ENCODE results near the gene DHRSX. TPM values are rescaled to one million over a fixed set of nuclear protein-coding genes. Genes with fewer than 3 reads are reported as not detected.
A peak's percentile ranks its signal among the peaks of the same experiment; 100 is the strongest.

The DHRSX gene
- total RNA-seq, 1 experiment from 2014 or later = 21.5 TPM

- no peak for TF ChIP-seq CTCF (IDR thresholded peaks at IDR 0.05; ENCODE audit: unreplicated experiment)
- intact Hi-C loops (cut with micrococcal nuclease; ENCODE audit: unreplicated experiment) = no loop called here
- no peak overlapping the region for H3K27ac Mint-ChIP-seq (ENCODE audit: unreplicated experiment)
- H3K36me3 Mint-ChIP-seq (ENCODE audit: insufficient read depth, unreplicated experiment) = peaks cover 11% of the 10 kb centered on the region
- CTCF ChIA-PET = no interaction called here
- no peaks in the 10 kb centered on the region for H3K9me3 Mint-ChIP-seq (ENCODE audit: low read depth, unreplicated experiment)
- no peak overlapping the region for H3K4me3 Mint-ChIP-seq (ENCODE audit: low read depth, unreplicated experiment)
- H3K27me3 Mint-ChIP-seq (ENCODE audit: unreplicated experiment) = no peaks in the 10 kb centered on the region
- no peak for DNase-seq
- no TSS peak for BruUV-seq (replicated peaks)
- no peaks in the 10 kb centered on the region for H3K4me1 Mint-ChIP-seq (ENCODE audit: low read depth, unreplicated experiment)
Measured at GRCh38 chrX:2430265-2430825, 70.4 kb downstream of the DHRSX start.

- Mint-ChIP-seq H3K4me1 (ENCODE audit: low read depth, unreplicated experiment) (no peaks in the 10 kb centered on the region), H3K27ac (ENCODE audit: unreplicated experiment) (no peak overlapping the region), H3K27me3 (ENCODE audit: unreplicated experiment) (no peaks in the 10 kb centered on the region), H3K4me3 (ENCODE audit: low read depth, unreplicated experiment) (no peak overlapping the region), H3K36me3 (ENCODE audit: insufficient read depth, unreplicated experiment) (peaks cover 11% of the 10 kb centered on the region), H3K9me3 (ENCODE audit: low read depth, unreplicated experiment) (no peaks in the 10 kb centered on the region)
- TF ChIP-seq CTCF (IDR thresholded peaks at IDR 0.05; ENCODE audit: unreplicated experiment) = no peak
- DNase-seq = no peak
- intact Hi-C loops (cut with micrococcal nuclease; ENCODE audit: unreplicated experiment) = no loop called here
- BruUV-seq (replicated peaks) = no TSS peak
- CTCF ChIA-PET = no interaction called here
Measured at GRCh38 chrX:2427737-2428136, 73.0 kb downstream of the DHRSX start.

DNA sequence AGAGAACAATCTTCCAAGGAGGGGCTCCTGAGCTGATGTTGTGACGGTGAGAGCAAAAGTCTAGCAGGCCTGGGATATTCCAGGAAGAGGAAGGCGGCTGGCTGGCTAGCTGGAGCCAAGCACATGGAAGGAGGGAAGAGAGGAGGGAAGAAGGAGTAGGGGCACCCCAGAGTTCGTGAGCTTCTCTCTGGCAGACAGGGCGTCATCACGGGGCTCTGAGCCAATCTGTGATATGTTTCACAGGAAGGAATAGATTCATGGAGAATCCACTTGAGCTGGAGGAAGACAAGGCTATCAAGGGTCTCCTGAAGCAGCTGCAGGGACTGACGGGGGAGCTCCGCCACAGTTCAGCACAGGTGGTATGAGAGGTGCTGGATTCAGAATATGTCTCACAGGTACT is 73.6 kb downstream of the DHRSX start:
- intact Hi-C loops (cut with micrococcal nuclease; ENCODE audit: unreplicated experiment) = no loop called here
- Mint-ChIP-seq H3K27ac (ENCODE audit: unreplicated experiment) (peak overlapping the region; percentile 14), H3K4me1 (ENCODE audit: low read depth, unreplicated experiment) (no peaks in the 10 kb centered on the region), H3K4me3 (ENCODE audit: low read depth, unreplicated experiment) (no peak overlapping the region), H3K27me3 (ENCODE audit: unreplicated experiment) (no peaks in the 10 kb centered on the region), H3K36me3 (ENCODE audit: insufficient read depth, unreplicated experiment) (peaks cover 11% of the 10 kb centered on the region), H3K9me3 (ENCODE audit: low read depth, unreplicated experiment) (no peaks in the 10 kb centered on the region)
- BruUV-seq (replicated peaks) = no TSS peak
- CTCF ChIA-PET = no interaction called here
- no peak for TF ChIP-seq CTCF (IDR thresholded peaks at IDR 0.05; ENCODE audit: unreplicated experiment)
- no peak for DNase-seq

GRCh38 chrX:2426289-2426882 is 74.4 kb downstream of the DHRSX start:
- no peak for TF ChIP-seq CTCF (IDR thresholded peaks at IDR 0.05; ENCODE audit: unreplicated experiment)
- H3K4me3 Mint-ChIP-seq (ENCODE audit: low read depth, unreplicated experiment) = no peak overlapping the region
- H3K9me3 Mint-ChIP-seq (ENCODE audit: low read depth, unreplicated experiment) = no peaks in the 10 kb centered on the region
- H3K4me1 Mint-ChIP-seq (ENCODE audit: low read depth, unreplicated experiment) = no peaks in the 10 kb centered on the region
- BruUV-seq (replicated peaks) = no TSS peak
- CTCF ChIA-PET = no interaction called here
- intact Hi-C loops (cut with micrococcal nuclease; ENCODE audit: unreplicated experiment) = no loop called here
- H3K27me3 Mint-ChIP-seq (ENCODE audit: unreplicated experiment) = no peaks in the 10 kb centered on the region
- H3K36me3 Mint-ChIP-seq (ENCODE audit: insufficient read depth, unreplicated experiment) = peaks cover 11% of the 10 kb centered on the region
- DNase-seq = no peak
- peak overlapping the region; percentile 14 for H3K27ac Mint-ChIP-seq (ENCODE audit: unreplicated experiment)
